GM12873 (cell line): ENCODE data around the gene DLGAP1.

ENCODE experiments used
- CTCF ChIP-seq: IDR thresholded peaks from 2 replicates; pipeline ENCODE4 v1.5.1; 2012; ENCODE audit warnings: low read depth, mild to moderate bottlenecking, moderate library complexity, low read length, control low read depth; ENCODE audit not compliant: insufficient read depth; ENCODE audit errors: missing control alignments

DLGAP1 gene

GRCh38 chr18:3901811-3902210, 553.3 kb downstream of the DLGAP1 start:
- TF ChIP-seq CTCF = no peak

GRCh38 chr18:3901042-3901441, 554.1 kb downstream of the DLGAP1 start:
- no peak for TF ChIP-seq CTCF

- TF ChIP-seq CTCF = no peak
Observed at GRCh38 chr18:3900327-3900726, 554.8 kb downstream of the DLGAP1 start.

GRCh38 chr18:3898861-3899613, 556.1 kb downstream of the DLGAP1 start:
- no peak for TF ChIP-seq CTCF

GRCh38 chr18:3892152-3892551, 563.0 kb downstream of the DLGAP1 start:
- no peak for TF ChIP-seq CTCF

GRCh38 chr18:3891245-3891644, 563.9 kb downstream of the DLGAP1 start:
- TF ChIP-seq CTCF = no peak

- TF ChIP-seq CTCF = no peak
Observed at GRCh38 chr18:3889803-3890202, 565.3 kb downstream of the DLGAP1 start.

GRCh38 chr18:3889121-3889520, 566.0 kb downstream of the DLGAP1 start:
- no peak for TF ChIP-seq CTCF
